Spinal cord (tissue), 10 donors: Measurements from ENCODE around the gene ARL6. TPM values are rescaled to one million over a fixed set of nuclear protein-coding genes. Genes with fewer than 3 reads are reported as not detected.

ENCODE experiments used
- DNase-seq, 6 donors: peaks; one replicate each; pipeline versions ENCODE4 v3.0.0 to v3.0.0-alpha.2; 2013 to 2015; ENCODE audit warnings: low spot score in 6 of 6, low read depth in 4 of 6
- H3K27ac ChIP-seq: one replicate; pipeline ENCODE4 v1.5.1; 2013; ENCODE audit warnings: low read depth, low read length, control low read depth
- H3K27me3 ChIP-seq: one replicate; pipeline ENCODE4 v1.6.1; 2013; ENCODE audit warnings: low read length; ENCODE audit not compliant: control insufficient read depth, insufficient read depth
- H3K36me3 ChIP-seq: one replicate; pipeline ENCODE4 v1.6.1; 2013; ENCODE audit warnings: low read length; ENCODE audit not compliant: control insufficient read depth, insufficient read depth
- H3K4me1 ChIP-seq: one replicate; pipeline ENCODE4 v1.6.1; 2013; ENCODE audit warnings: low read length; ENCODE audit not compliant: control insufficient read depth, insufficient read depth
- H3K4me3 ChIP-seq: one replicate; pipeline ENCODE4 v1.5.1; 2013; ENCODE audit warnings: low read depth, low read length, control low read depth
- H3K9me3 ChIP-seq: one replicate; pipeline ENCODE4 v1.6.1; 2013; ENCODE audit warnings: low read length; ENCODE audit not compliant: control insufficient read depth, insufficient read depth
- WGBS: methylation state at CpG from one replicate; pipeline ENCODE4 v1.1.5; 2013; ENCODE audit warnings: missing lambda C conversion rate; ENCODE audit not compliant: insufficient coverage; 5-methylcytosine and 5-hydroxymethylcytosine counted together
- polyA plus RNA-seq, 2 donors: library from polyadenylated mRNA; unstranded; fragments of 120-200 nt; gene quantifications; one replicate each; pipeline ENCODE4 v1.2.1, GENCODE V29; 2013; ENCODE audit not compliant: insufficient read length in 2 of 2
- total RNA-seq, 2 donors: library from RNA; depleted of rRNA in 1 of 2; stranded (reverse); fragments of 120-200 nt in 1 of 2; fragments of >200 nt in 1 of 2; gene quantifications; one replicate each; pipeline versions ENCODE4 v1.2.3 to v1.2.4, GENCODE V29; 2013 to 2014
- donor health status: healthy.

Gene ARL6
- total and polyA plus RNA-seq, 4 donors, result 15.7 to 36.2 (median 20.3) TPM

GRCh38 chr3:97816811-97817210, 52.3 kb downstream of the ARL6 start:
- peak in 2 of 6 donors; percentile 22 to 64 for DNase-seq
- Histone ChIP-seq H3K27me3 (peaks cover 4% of the 10 kb centered on the region), H3K9me3 (no peaks in the 10 kb centered on the region), H3K36me3 (no peaks in the 10 kb centered on the region), H3K4me3 (no peak overlapping the region), H3K27ac (no peak overlapping the region), H3K4me1 (peaks cover 5% of the 10 kb centered on the region)
- no CpG with 5 or more reads among the region's 2 CpGs for WGBS

DNA sequence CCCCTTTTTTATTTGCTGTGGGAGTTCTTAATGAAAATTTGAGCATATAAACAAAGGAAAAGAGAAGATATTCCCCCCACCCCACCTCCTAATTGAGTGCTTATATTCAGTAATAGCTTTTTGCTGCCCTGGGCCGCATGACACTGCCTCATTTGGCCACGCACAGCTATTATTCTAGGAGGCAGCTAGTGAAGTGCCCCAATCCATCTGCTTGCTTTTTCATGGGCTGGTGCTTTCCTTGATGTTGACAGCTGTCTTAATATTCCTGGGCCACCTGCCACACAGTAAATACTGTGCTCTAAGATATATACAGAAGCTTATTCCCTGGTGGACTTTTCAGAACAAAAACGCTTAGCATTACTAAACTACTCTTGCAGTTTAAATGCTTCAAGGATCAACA, 53.4 kb downstream of the ARL6 start:
- DNase-seq, result peak in 2 of 6 donors; percentile 27 to 91
- no peaks in the 10 kb centered on the region for H3K36me3 ChIP-seq
- WGBS, result 27% methylated on average over 2 of the region's 3 CpGs
- H3K4me1 ChIP-seq, result peaks cover 13% of the 10 kb centered on the region
- no peak overlapping the region for H3K27ac ChIP-seq
- H3K4me3 ChIP-seq, result no peak overlapping the region
- peaks cover 6% of the 10 kb centered on the region for H3K27me3 ChIP-seq
- no peaks in the 10 kb centered on the region for H3K9me3 ChIP-seq

- no peaks in the 10 kb centered on the region for H3K36me3 ChIP-seq
- H3K9me3 ChIP-seq, result no peaks in the 10 kb centered on the region
- WGBS, result 93% methylated on average over 2 of the region's 5 CpGs
- H3K27ac ChIP-seq, result no peak overlapping the region
- H3K4me1 ChIP-seq, result peaks cover 13% of the 10 kb centered on the region
- no peak for DNase-seq
- peaks cover 6% of the 10 kb centered on the region for H3K27me3 ChIP-seq
- peak overlapping the region; percentile 78 for H3K4me3 ChIP-seq
Measured at GRCh38 chr3:97820780-97821179, 56.2 kb downstream of the ARL6 start.

GRCh38 chr3:97821287-97821773, 56.8 kb downstream of the ARL6 start:
- peak in 1 of 6 donors; percentile 36 for DNase-seq
- Histone ChIP-seq H3K27ac (peak overlapping the region; percentile 83), H3K4me3 (peak overlapping the region; percentile 78), H3K4me1 (peaks cover 13% of the 10 kb centered on the region), H3K9me3 (no peaks in the 10 kb centered on the region), H3K27me3 (peaks cover 6% of the 10 kb centered on the region), H3K36me3 (no peaks in the 10 kb centered on the region)
- WGBS, result under 1% methylated on average over 23 of the region's 23 CpGs

DNA sequence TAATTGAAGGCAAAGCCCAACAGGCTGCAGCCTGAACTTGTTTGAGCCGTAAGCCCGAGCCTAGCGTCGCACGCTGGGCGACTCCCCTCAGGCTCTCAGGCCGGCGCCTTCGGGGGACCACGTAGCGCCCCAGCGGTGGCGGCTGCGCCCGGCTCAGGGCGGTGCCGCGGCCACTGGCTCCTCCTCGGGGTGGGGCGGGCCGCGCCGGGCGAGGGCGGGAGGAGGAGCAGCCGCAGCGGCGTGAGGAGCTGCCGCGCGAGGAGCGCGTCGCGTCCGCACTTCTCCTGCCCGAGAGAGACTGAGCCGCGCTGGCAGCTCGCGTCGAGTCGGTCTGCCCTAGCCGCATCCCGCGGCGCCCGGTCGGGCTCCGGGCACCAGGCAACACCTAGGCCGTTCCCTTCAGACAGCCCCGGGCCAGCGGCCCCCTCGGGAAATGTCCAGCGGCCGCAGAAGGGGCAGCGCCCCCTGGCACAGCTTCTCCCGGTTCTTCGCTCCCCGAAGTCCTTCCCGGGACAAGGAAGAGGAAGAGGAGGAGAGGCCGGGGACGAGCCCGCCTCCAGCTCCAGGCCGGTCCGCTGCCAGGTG, 57.3 kb downstream of the ARL6 start, which contains the start of gene CRYBG3:
TSS of gene CRYBG3 (plus strand) at position 238 of the 585 bp plus-strand sequence. CDS start at position 434, 196 bp downstream.
- peak; percentile 49 to 90 (median 63) for DNase-seq
- Histone ChIP-seq H3K4me1 (peaks cover 13% of the 10 kb centered on the region), H3K9me3 (no peaks in the 10 kb centered on the region), H3K36me3 (no peaks in the 10 kb centered on the region), H3K27ac (peak within 1 kb of the TSS; percentile 83), H3K27me3 (peaks cover 6% of the 10 kb centered on the region), H3K4me3 (peak within 1 kb of the TSS; percentile 78)
- 0% methylated on average over 66 of the region's 66 CpGs for WGBS

DNA sequence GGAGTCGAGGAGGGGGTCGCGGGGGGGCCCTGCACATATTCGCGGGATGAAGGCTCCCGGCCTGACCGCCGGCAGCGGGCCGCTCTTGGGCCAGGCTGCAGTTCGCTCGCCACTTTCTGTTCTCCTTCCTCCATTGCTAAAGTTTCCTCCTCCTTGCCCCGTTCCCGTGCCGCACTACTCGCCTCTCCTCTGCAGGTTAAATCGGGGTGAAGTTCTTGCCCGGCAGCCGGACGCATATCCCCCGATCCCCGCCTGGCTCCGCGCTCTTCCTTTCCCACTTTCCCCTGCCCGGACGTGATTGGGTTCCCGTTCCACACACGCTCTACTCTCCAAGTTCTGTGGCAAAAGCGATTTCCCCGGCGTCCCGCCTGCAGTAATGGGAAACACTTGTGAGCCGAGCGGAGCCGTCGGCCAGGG, 57.8 kb downstream of the ARL6 start:
- peak in 5 of 6 donors; percentile 21 to 73 (median 36) for DNase-seq
- Histone ChIP-seq H3K27me3 (peaks cover 6% of the 10 kb centered on the region), H3K4me3 (peak overlapping the region; percentile 78), H3K4me1 (peaks cover 13% of the 10 kb centered on the region), H3K36me3 (no peaks in the 10 kb centered on the region), H3K27ac (peak overlapping the region; percentile 83), H3K9me3 (no peaks in the 10 kb centered on the region)
- WGBS, result 0% methylated on average over 34 of the region's 36 CpGs

- DNase-seq, result peak in 1 of 6 donors; percentile 20
Measured at GRCh38 chr3:97823046-97824004, 58.8 kb downstream of the ARL6 start.

DNA sequence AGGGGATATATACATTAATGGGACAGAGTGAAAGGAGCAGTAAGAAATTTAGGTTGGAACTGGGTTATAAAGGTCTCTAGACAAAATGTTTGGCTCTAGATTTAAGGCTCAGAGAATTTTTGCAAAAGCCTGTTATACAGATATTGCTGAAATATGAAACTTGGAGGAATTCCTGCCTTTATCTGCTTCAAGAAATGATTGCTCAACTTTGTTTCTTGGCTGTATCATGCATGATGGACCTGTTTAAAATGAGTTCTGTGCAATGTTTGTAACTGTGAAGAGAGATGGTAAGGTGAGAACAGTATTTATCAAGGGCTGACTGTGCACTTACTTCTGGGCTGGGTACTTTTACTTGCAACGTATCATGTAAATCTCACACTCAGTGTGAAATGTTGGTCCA, 60.5 kb downstream of the ARL6 start:
- Histone ChIP-seq H3K36me3 (no peaks in the 10 kb centered on the region), H3K9me3 (no peaks in the 10 kb centered on the region), H3K27ac (no peak overlapping the region), H3K4me1 (peaks cover 13% of the 10 kb centered on the region), H3K27me3 (peaks cover 6% of the 10 kb centered on the region), H3K4me3 (no peak overlapping the region)
- DNase-seq, result no peak
- WGBS, result no CpG with 5 or more reads among the region's 1 CpG

More at GRCh38 chr3:97823046-97824004, 58.8 kb downstream of the ARL6 start:
- Histone ChIP-seq H3K36me3 (no peaks in the 10 kb centered on the region), H3K4me3 (peak overlapping the region; percentile 78), H3K27me3 (peaks cover 6% of the 10 kb centered on the region), H3K27ac (no peak overlapping the region), H3K9me3 (no peaks in the 10 kb centered on the region), H3K4me1 (peaks cover 13% of the 10 kb centered on the region)
- 38% methylated on average over 9 of the region's 17 CpGs for WGBS

- Histone ChIP-seq H3K36me3 (no peaks in the 10 kb centered on the region), H3K27ac (no peak overlapping the region), H3K4me3 (no peak overlapping the region), H3K4me1 (no peaks in the 10 kb centered on the region), H3K9me3 (no peaks in the 10 kb centered on the region), H3K27me3 (no peaks in the 10 kb centered on the region)
- DNase-seq, result peak in 1 of 6 donors; percentile 17
- WGBS, result no CpG with 5 or more reads among the region's 2 CpGs
Measured at GRCh38 chr3:97827741-97828471, 63.3 kb downstream of the ARL6 start.
